GM12878 (cell line): ENCODE results near the gene PCDHGA6. TPM values are rescaled to one million over a fixed set of nuclear protein-coding genes. Genes with fewer than 3 reads are reported as not detected.

Source experiments
- CBX5 ChIP-seq: sonication (generic); IDR thresholded peaks from 2 replicates; pipeline ENCODE4 v1.6.1; 2016; ENCODE audit warnings: low read depth, moderate library complexity, mild to moderate bottlenecking, inconsistent platforms
- CEBPZ ChIP-seq: fragments of 150-350 bp; IDR thresholded peaks from 2 replicates; pipeline ENCODE4 v1.6.1; 2016; ENCODE audit warnings: low read depth, low read length
- CHD4 ChIP-seq: fragments of 200-600 bp; sonication (generic); IDR thresholded peaks from 2 replicates; pipeline ENCODE4 v1.6.1; 2016; ENCODE audit warnings: mild to moderate bottlenecking
- HDAC2 ChIP-seq: fragments of 200-600 bp; sonication (generic); IDR thresholded peaks from 2 replicates; pipeline ENCODE4 v1.6.1; 2017
- HSF1 ChIP-seq: fragments of 150-350 bp; IDR thresholded peaks from 2 replicates; pipeline ENCODE4 v1.6.1; 2014; ENCODE audit warnings: mild to moderate bottlenecking, low read depth, low read length
- IRF4 ChIP-seq: IDR thresholded peaks from 2 replicates; pipeline ENCODE4 v1.6.1; 2011; ENCODE audit warnings: low read depth, low read length
- POU2F2 ChIP-seq: IDR thresholded peaks from 3 replicates; pipeline ENCODE4 v1.6.1; 2011; ENCODE audit warnings: low read depth, mild to moderate bottlenecking, low read length, borderline replicate concordance
- RELB ChIP-seq: fragments of 450-650 bp; IDR thresholded peaks from 2 replicates; pipeline ENCODE4 v1.6.1; 2017; ENCODE audit warnings: low read depth, mild to moderate bottlenecking, moderate library complexity
- SPI1 ChIP-seq: IDR thresholded peaks from 2 replicates; pipeline ENCODE4 v1.6.1; 2011; ENCODE audit warnings: low read depth, mild to moderate bottlenecking, low read length, moderate library complexity, borderline replicate concordance; ENCODE audit not compliant: insufficient read depth
- STAT1 ChIP-seq: fragments of 450-650 bp; conservative IDR thresholded peaks from 2 replicates; pipeline ENCODE4 v1.6.1; 2014; ENCODE audit warnings: antibody characterized with exemption, mild to moderate bottlenecking
- SUZ12 ChIP-seq: fragments of 200-600 bp; sonication (generic); IDR thresholded peaks from one replicate; pipeline ENCODE4 v1.6.1; 2018; ENCODE audit warnings: antibody characterized with exemption, mild to moderate bottlenecking; ENCODE audit not compliant: unreplicated experiment
- TARDBP ChIP-seq: IDR thresholded peaks from 2 replicates; pipeline ENCODE4 v1.6.1; 2016; ENCODE audit warnings: borderline replicate concordance
- TCF7 ChIP-seq: IDR thresholded peaks from 2 replicates; pipeline ENCODE4 v1.6.1; 2014; ENCODE audit warnings: antibody characterized with exemption, borderline replicate concordance
- ZNF207 ChIP-seq: fragments of 450-650 bp; IDR thresholded peaks from 2 replicates; pipeline ENCODE4 v1.6.1; 2014; ENCODE audit warnings: antibody characterized with exemption, mild to moderate bottlenecking, borderline replicate concordance
- ZNF217 ChIP-seq: fragments of 450-650 bp; IDR thresholded peaks from 2 replicates; pipeline ENCODE4 v1.6.1; 2017; ENCODE audit warnings: antibody characterized with exemption, mild to moderate bottlenecking
- ZNF274 ChIP-seq: IDR thresholded peaks from one replicate; pipeline ENCODE4 v1.8.0; 2011; ENCODE audit not compliant: insufficient read length, insufficient read depth
- polyA plus RNA-seq, 11 experiments: library from polyadenylated mRNA; depleted of rRNA in 4 of 11; unstranded in 6 of 11; stranded (reverse) in 5 of 11; fragments of >200 nt; fragmentation: Nextera tagmentation in 4 of 11; fragmentation: Illumina TruSeq in 1 of 11; extraction: Ambion mirVana in 4 of 11; extraction: Trizol in 1 of 11; gene quantifications; 1 replicate in 1 of 11; 2 replicates in 10 of 11; pipeline versions ENCODE4 v1.2.1 to v1.2.3, GENCODE V29; 2011 to 2016; ENCODE audit warnings: inconsistent platforms in 2 of 11, missing spikeins in 2 of 11, low read depth in 1 of 11
- total RNA-seq, 4 experiments: library from RNA; depleted of rRNA in 3 of 4; stranded (reverse); fragments of >200 nt in 3 of 4; fragmentation: Illumina TruSeq in 1 of 4; extraction: Trizol in 1 of 4; gene quantifications; 2 replicates each; pipeline versions ENCODE4 v1.2.1 to v1.2.3, GENCODE V29; 2013 to 2021
- TF ChIP-seq, protein P1 (sequence below): fragments of 450-650 bp; formaldehyde crosslinking; IDR thresholded peaks from 2 replicates; pipeline ENCODE4 v1.4.0; 2022; ENCODE audit warnings: mild to moderate bottlenecking, moderate library complexity
- TF ChIP-seq, protein P2 (sequence below): IDR thresholded peaks from 2 replicates; pipeline ENCODE4 v1.6.1; 2012; ENCODE audit warnings: low read depth, low read length, improper control_type of control experiment

The PCDHGA6 gene
- total and polyA plus RNA-seq, 10 of the 15 experiments (the other 5 are each of a cell fraction or from before 2014, with no cell fraction given): 0.04 to 0.60 (median 0.15) TPM; not detected in 3

- no peak for TF ChIP-seq STAT1
- TF ChIP-seq ZNF217: no peak
- TF ChIP-seq ZNF207: no peak
- TF ChIP-seq, protein P1, sequence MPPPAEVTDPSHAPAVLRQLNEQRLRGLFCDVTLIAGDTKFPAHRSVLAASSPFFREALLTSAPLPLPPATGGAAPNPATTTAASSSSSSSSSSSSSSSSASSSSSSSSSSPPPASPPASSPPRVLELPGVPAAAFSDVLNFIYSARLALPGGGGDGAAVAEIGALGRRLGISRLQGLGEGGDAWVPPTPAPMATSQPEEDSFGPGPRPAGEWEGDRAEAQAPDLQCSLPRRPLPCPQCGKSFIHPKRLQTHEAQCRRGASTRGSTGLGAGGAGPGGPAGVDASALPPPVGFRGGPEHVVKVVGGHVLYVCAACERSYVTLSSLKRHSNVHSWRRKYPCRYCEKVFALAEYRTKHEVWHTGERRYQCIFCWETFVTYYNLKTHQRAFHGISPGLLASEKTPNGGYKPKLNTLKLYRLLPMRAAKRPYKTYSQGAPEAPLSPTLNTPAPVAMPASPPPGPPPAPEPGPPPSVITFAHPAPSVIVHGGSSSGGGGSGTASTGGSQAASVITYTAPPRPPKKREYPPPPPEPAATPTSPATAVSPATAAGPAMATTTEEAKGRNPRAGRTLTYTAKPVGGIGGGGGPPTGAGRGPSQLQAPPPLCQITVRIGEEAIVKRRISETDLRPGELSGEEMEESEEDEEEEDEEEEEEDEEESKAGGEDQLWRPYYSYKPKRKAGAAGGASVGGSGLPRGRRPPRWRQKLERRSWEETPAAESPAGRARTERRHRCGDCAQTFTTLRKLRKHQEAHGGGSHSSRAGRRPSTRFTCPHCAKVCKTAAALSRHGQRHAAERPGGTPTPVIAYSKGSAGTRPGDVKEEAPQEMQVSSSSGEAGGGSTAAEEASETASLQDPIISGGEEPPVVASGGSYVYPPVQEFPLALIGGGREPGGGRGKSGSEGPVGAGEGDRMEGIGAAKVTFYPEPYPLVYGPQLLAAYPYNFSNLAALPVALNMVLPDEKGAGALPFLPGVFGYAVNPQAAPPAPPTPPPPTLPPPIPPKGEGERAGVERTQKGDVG (CRISPR knock-in tag): no peak
- no peak for TF ChIP-seq ZNF274
- TF ChIP-seq CBX5: peak; percentile 84; the same call in 1 of the 2 replicates
- no peak for TF ChIP-seq IRF4
- TF ChIP-seq TCF7: no peak
- TF ChIP-seq, protein P2, sequence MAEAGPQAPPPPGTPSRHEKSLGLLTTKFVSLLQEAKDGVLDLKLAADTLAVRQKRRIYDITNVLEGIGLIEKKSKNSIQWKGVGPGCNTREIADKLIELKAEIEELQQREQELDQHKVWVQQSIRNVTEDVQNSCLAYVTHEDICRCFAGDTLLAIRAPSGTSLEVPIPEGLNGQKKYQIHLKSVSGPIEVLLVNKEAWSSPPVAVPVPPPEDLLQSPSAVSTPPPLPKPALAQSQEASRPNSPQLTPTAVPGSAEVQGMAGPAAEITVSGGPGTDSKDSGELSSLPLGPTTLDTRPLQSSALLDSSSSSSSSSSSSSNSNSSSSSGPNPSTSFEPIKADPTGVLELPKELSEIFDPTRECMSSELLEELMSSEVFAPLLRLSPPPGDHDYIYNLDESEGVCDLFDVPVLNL: no peak
- TF ChIP-seq POU2F2: 0 out of 3 replicates have a peak, but pooled peaks have one; percentile 22
- no peak for TF ChIP-seq HSF1
- no peak for TF ChIP-seq HDAC2
- TF ChIP-seq TARDBP: no peak
- peak; percentile 49; the same call in 1 of the 2 replicates for TF ChIP-seq RELB
- no peak for TF ChIP-seq SUZ12
- TF ChIP-seq SPI1: no peak
- TF ChIP-seq CEBPZ: no peak
- TF ChIP-seq CHD4: no peak
Observed at GRCh38 chr5:141420855-141421488, 47.3 kb downstream of the PCDHGA6 start, which contains the start of gene PCDHGA11 (continued).
